Breast epithelium (tissue), 4 donors: ENCODE measurements around the gene CPT1C. TPM values are rescaled to one million over a fixed set of nuclear protein-coding genes. Genes with fewer than 3 reads are reported as not detected.

Experiments used
- DNase-seq, 2 donors: peaks; one replicate each; pipeline ENCODE4 v3.0.0-alpha.2; 2019; ENCODE audit warnings: low spot score in 2 of 2
- H3K27ac ChIP-seq, 2 donors: fragments of 200-600 bp; sonication (generic) in 1 of 2; one replicate each; pipeline ENCODE4 v1.5.1; 2016 to 2019; ENCODE audit warnings: mild to moderate bottlenecking in 1 of 2
- H3K27me3 ChIP-seq, 2 donors: fragments of 200-600 bp; sonication (generic) in 1 of 2; one replicate each; pipeline versions ENCODE4 v1.5.1 to v1.6.0; 2017 to 2019; ENCODE audit warnings: control low read depth in 1 of 2, mild to moderate bottlenecking in 1 of 2
- H3K36me3 ChIP-seq: fragments of 200-600 bp; one replicate; pipeline ENCODE4 v1.5.1; 2019
- H3K4me1 ChIP-seq, 2 donors: fragments of 200-600 bp; sonication (generic); one replicate each; pipeline ENCODE4 v1.5.1; 2016 to 2019; ENCODE audit warnings: control low read depth in 1 of 2
- H3K4me3 ChIP-seq, 3 donors: fragments of 200-600 bp; sonication (generic); 1 replicate in 2 of 3; 2 replicates in 1 of 3; pipeline ENCODE4 v1.5.1; 2016 to 2019; ENCODE audit warnings: mild to moderate bottlenecking in 3 of 3, moderate library complexity in 2 of 3
- H3K9me3 ChIP-seq, 2 donors: fragments of 200-600 bp; sonication (generic) in 1 of 2; one replicate each; pipeline ENCODE4 v1.5.1; 2016 to 2019; ENCODE audit warnings: control low read depth in 1 of 2
- CTCF ChIP-seq, 3 donors: fragments of 450-650 bp; IDR thresholded peaks; one replicate each; pipeline ENCODE4 v1.5.1; 2016 to 2017; ENCODE audit warnings: antibody characterized with exemption in 3 of 3, mild to moderate bottlenecking in 3 of 3, moderate library complexity in 3 of 3
- POLR2A ChIP-seq: fragments of 450-650 bp; IDR thresholded peaks from one replicate; pipeline ENCODE4 v1.6.1; 2016; ENCODE audit warnings: antibody characterized with exemption, mild to moderate bottlenecking, moderate library complexity
- POLR2AphosphoS5 ChIP-seq, 3 donors: sonication (generic); formaldehyde crosslinking; IDR thresholded peaks; one replicate each; pipeline ENCODE4 v1.6.1; 2017; ENCODE audit warnings: antibody characterized with exemption in 3 of 3
- intact Hi-C: fragments of 100-400 bp; cut with DNase I; formaldehyde crosslinking; loops from one replicate; pipeline ENCODE4 v1.15.1; 2023; ENCODE audit warnings: low total_unique reads
- total RNA-seq, 3 donors: library from RNA; depleted of rRNA; stranded (reverse); fragments of >200 nt; gene quantifications; one replicate each; pipeline ENCODE4 v1.1.0, GENCODE V29; 2016

CPT1C gene
- total RNA-seq, 3 donors from 2014 or later = 0.80 to 14.4 (median 2.8) TPM

DNA sequence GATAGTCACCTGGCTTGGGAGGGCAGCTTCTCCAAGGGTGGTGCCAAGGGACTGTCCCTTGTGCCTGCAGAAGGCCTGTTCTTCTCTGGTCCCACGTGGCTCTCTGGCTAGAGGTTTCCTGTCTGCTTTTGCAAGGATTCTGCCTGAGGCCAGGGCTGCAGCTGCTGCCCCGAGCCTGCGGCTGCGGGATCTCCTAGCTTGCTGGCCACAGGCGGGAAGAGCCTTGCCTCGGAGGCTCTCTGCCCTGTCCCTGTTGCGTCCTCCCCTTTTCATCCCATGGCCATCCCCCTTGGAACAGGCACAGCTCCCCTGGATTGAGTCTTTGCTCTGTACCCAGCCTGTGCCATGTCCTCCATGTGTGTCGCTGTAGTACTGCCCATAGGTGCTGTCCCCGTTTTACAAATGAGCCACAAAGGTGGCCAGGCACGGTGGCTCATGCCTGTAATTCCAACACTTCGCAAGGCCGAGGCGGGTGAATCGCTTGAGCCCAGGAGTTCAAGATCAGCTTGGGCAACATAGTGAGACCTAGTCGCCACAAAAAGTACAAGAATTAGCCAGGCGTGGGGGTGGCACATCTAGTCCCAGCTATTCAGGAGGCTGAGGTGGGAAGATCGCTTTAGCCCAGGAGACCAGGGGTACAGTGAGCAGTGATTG lies 34.3 kb upstream of the CPT1C start:
- Histone ChIP-seq H3K36me3 (peaks cover 16% of the 10 kb centered on the region), H3K4me3 (no peak overlapping the region), H3K9me3 (no peaks in the 10 kb centered on the region), H3K4me1 (no peaks in the 10 kb centered on the region), H3K27ac (no peak overlapping the region), H3K27me3 (no peaks in the 10 kb centered on the region)
- intact Hi-C loops = no loop called here
- no peak for TF ChIP-seq POLR2A
- no peak for TF ChIP-seq POLR2AphosphoS5 (IDR thresholded peaks at IDR 0.05)
- no peak for TF ChIP-seq CTCF (IDR thresholded peaks at IDR 0.05)
- no peak for DNase-seq

GRCh38 chr19:49657493-49658138 lies 33.3 kb upstream of the CPT1C start:
- no peak for DNase-seq
- Histone ChIP-seq H3K4me1 (no peaks in the 10 kb centered on the region), H3K4me3 (no peak overlapping the region), H3K36me3 (peaks cover 7% of the 10 kb centered on the region), H3K27ac (no peak overlapping the region), H3K9me3 (no peaks in the 10 kb centered on the region), H3K27me3 (no peaks in the 10 kb centered on the region)
- TF ChIP-seq CTCF (IDR thresholded peaks at IDR 0.05) = no peak
- TF ChIP-seq POLR2A = no peak
- no peak for TF ChIP-seq POLR2AphosphoS5 (IDR thresholded peaks at IDR 0.05)
- intact Hi-C loops = no loop called here

GRCh38 chr19:49658139-49658517 lies 32.8 kb upstream of the CPT1C start:
- H3K27ac ChIP-seq = no peak overlapping the region
- TF ChIP-seq POLR2AphosphoS5 (IDR thresholded peaks at IDR 0.05) = no peak
- TF ChIP-seq CTCF (IDR thresholded peaks at IDR 0.05) = no peak
- no peak for TF ChIP-seq POLR2A
- no peak for DNase-seq
- H3K36me3 ChIP-seq = peaks cover 7% of the 10 kb centered on the region
- no peaks in the 10 kb centered on the region for H3K4me1 ChIP-seq
- no peak overlapping the region for H3K4me3 ChIP-seq
- intact Hi-C loops = no loop called here
- no peaks in the 10 kb centered on the region for H3K27me3 ChIP-seq
- H3K9me3 ChIP-seq = no peaks in the 10 kb centered on the region

GRCh38 chr19:49658566-49659442 lies 32.1 kb upstream of the CPT1C start:
- H3K27ac ChIP-seq = no peak overlapping the region
- peaks cover 7% of the 10 kb centered on the region for H3K36me3 ChIP-seq
- intact Hi-C loops = no loop called here
- no peak for TF ChIP-seq POLR2AphosphoS5 (IDR thresholded peaks at IDR 0.05)
- TF ChIP-seq CTCF (IDR thresholded peaks at IDR 0.05) = no peak
- no peak overlapping the region for H3K4me3 ChIP-seq
- DNase-seq = no peak
- no peaks in the 10 kb centered on the region for H3K27me3 ChIP-seq
- H3K9me3 ChIP-seq = no peaks in the 10 kb centered on the region
- no peaks in the 10 kb centered on the region for H3K4me1 ChIP-seq
